Ascending aorta (tissue), 2 donors: Measurements from ENCODE around the gene BANP. TPM values are rescaled to one million over a fixed set of nuclear protein-coding genes. Genes with fewer than 3 reads are reported as not detected.

Source experiments
- DNase-seq, 2 donors: peaks; one replicate each; pipeline ENCODE4 v3.0.0-alpha.2; 2019; ENCODE audit warnings: low spot score in 2 of 2
- H3K27ac ChIP-seq, 2 donors: fragments of 200-600 bp; sonication (generic); one replicate each; pipeline ENCODE4 v1.5.1; 2016 to 2017; ENCODE audit warnings: mild to moderate bottlenecking in 1 of 2
- H3K27me3 ChIP-seq: fragments of 200-600 bp; sonication (generic); one replicate; pipeline ENCODE4 v1.5.1; 2017
- H3K36me3 ChIP-seq, 2 donors: fragments of 200-600 bp; sonication (generic); one replicate each; pipeline ENCODE4 v1.5.1; 2016
- H3K4me1 ChIP-seq, 2 donors: fragments of 200-600 bp; sonication (generic); one replicate each; pipeline ENCODE4 v1.5.1; 2016 to 2017; ENCODE audit warnings: mild to moderate bottlenecking in 1 of 2
- H3K4me3 ChIP-seq, 2 donors: fragments of 200-600 bp; sonication (generic); one replicate each; pipeline ENCODE4 v1.5.1; 2016 to 2017; ENCODE audit warnings: mild to moderate bottlenecking in 1 of 2
- H3K9me3 ChIP-seq, 2 donors: fragments of 200-600 bp; sonication (generic); one replicate each; pipeline ENCODE4 v1.5.1; 2016
- CTCF ChIP-seq, 3 experiments: fragments of 200-600 bp in 2 of 3; fragments of 450-650 bp in 1 of 3; sonication (generic) in 2 of 3; IDR thresholded peaks; one replicate each; pipeline ENCODE4 v1.5.1; 2016 to 2019; ENCODE audit warnings: antibody characterized with exemption in 3 of 3, mild to moderate bottlenecking in 1 of 3, moderate library complexity in 1 of 3
- intact Hi-C: fragments of 100-400 bp; cut with DNase I; formaldehyde crosslinking; loops from one replicate; pipeline ENCODE4 v1.15.1; 2023
- total RNA-seq: library from RNA; depleted of rRNA; stranded (reverse); fragments of >200 nt; gene quantifications from one replicate; pipeline ENCODE4 v1.1.0, GENCODE V29; 2016

Gene BANP
- total RNA-seq, 1 donor from 2014 or later: 23.4 TPM

GRCh38 chr16:88012360-88012759 is 61.1 kb downstream of the BANP start:
- Histone ChIP-seq H3K4me3 (no peak overlapping the region), H3K36me3 (peaks cover 5 to 14% of the 10 kb centered on the region in 2 donors), H3K27ac (no peak overlapping the region), H3K27me3 (no peaks in the 10 kb centered on the region), H3K9me3 (no peaks in the 10 kb centered on the region), H3K4me1 (no peaks in the 10 kb centered on the region)
- no peak for DNase-seq
- no peak for TF ChIP-seq CTCF (IDR thresholded peaks at IDR 0.05)
- intact Hi-C loops: no loop called here

GRCh38 chr16:88013091-88013609 is 61.9 kb downstream of the BANP start:
- no peak overlapping the region for H3K4me3 ChIP-seq
- no peaks in the 10 kb centered on the region for H3K4me1 ChIP-seq
- no peaks in the 10 kb centered on the region for H3K9me3 ChIP-seq
- no peak overlapping the region for H3K27ac ChIP-seq
- H3K27me3 ChIP-seq: no peaks in the 10 kb centered on the region
- no peak for DNase-seq
- TF ChIP-seq CTCF (IDR thresholded peaks at IDR 0.05): no peak
- intact Hi-C loops: no loop called here
- H3K36me3 ChIP-seq: peaks cover 1 to 6% of the 10 kb centered on the region in 2 donors

- DNase-seq: no peak
- Histone ChIP-seq H3K4me1 (no peaks in the 10 kb centered on the region), H3K36me3 (peaks cover 2 to 13% of the 10 kb centered on the region in 2 donors), H3K9me3 (no peaks in the 10 kb centered on the region), H3K4me3 (no peak overlapping the region), H3K27ac (no peak overlapping the region), H3K27me3 (no peaks in the 10 kb centered on the region)
- intact Hi-C loops: no loop called here
- TF ChIP-seq CTCF (IDR thresholded peaks at IDR 0.05): no peak
Observed at GRCh38 chr16:88013766-88014251, 62.6 kb downstream of the BANP start.

- no peaks in the 10 kb centered on the region for H3K4me1 ChIP-seq
- H3K36me3 ChIP-seq: peaks cover 4 to 16% of the 10 kb centered on the region in 2 donors
- H3K27me3 ChIP-seq: no peaks in the 10 kb centered on the region
- intact Hi-C loops: no loop called here
- TF ChIP-seq CTCF (IDR thresholded peaks at IDR 0.05): no peak
- H3K4me3 ChIP-seq: no peak overlapping the region
- H3K9me3 ChIP-seq: no peaks in the 10 kb centered on the region
- H3K27ac ChIP-seq: no peak overlapping the region
- DNase-seq: no peak
Observed at GRCh38 chr16:88014252-88014781, 63.1 kb downstream of the BANP start.

GRCh38 chr16:88014954-88015805 is 63.9 kb downstream of the BANP start:
- DNase-seq: no peak
- TF ChIP-seq CTCF (IDR thresholded peaks at IDR 0.05): no peak
- H3K36me3 ChIP-seq: peaks cover 4 to 16% of the 10 kb centered on the region in 2 donors
- H3K4me3 ChIP-seq: no peak overlapping the region
- intact Hi-C loops: no loop called here
- no peak overlapping the region for H3K27ac ChIP-seq
- H3K9me3 ChIP-seq: no peaks in the 10 kb centered on the region
- H3K27me3 ChIP-seq: no peaks in the 10 kb centered on the region
- H3K4me1 ChIP-seq: no peaks in the 10 kb centered on the region
